Activated CD8-positive, alpha-beta memory T cell treated with anti-CD3 and anti-CD28 coated beads, Interleukin-2, amount 50 U/mL, for 1 hour (primary cell): ENCODE data around the gene PHTF1.
"Not testable (repeated sequence)": the region's sequence is repeated elsewhere in the genome, so short reads cannot be mapped to it uniquely, and the experiment has no call there.

ENCODE experiments used
- DNase-seq: peaks from one replicate; pipeline ENCODE4 v3.0.0-alpha.2; 2020; ENCODE audit errors: extremely low read depth

The PHTF1 gene

DNA sequence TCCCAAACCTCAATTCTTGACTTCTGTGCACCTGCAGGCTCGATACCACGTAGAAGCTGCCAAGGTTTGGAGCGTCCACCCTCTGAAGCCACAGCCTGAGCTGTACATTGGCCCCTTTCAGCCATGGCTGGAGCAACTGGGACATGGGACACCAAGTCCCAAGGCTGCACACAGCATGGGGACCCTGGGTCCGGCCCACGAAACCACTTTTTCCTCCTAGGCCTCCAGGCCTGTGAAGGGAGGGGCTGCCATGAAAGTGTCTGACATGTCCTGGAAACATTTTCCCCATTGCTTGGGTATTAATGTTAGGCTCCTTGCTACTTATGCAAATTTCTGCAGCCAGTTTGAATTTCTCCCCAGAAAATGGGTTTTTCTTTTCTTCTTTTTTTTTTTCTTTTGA lies 40.7 kb downstream of the PHTF1 start:
- not testable (repeated sequence) for DNase-seq

- not testable (repeated sequence) for DNase-seq
Observed at GRCh38 chr1:113717506-113717905, 41.8 kb downstream of the PHTF1 start.

DNA sequence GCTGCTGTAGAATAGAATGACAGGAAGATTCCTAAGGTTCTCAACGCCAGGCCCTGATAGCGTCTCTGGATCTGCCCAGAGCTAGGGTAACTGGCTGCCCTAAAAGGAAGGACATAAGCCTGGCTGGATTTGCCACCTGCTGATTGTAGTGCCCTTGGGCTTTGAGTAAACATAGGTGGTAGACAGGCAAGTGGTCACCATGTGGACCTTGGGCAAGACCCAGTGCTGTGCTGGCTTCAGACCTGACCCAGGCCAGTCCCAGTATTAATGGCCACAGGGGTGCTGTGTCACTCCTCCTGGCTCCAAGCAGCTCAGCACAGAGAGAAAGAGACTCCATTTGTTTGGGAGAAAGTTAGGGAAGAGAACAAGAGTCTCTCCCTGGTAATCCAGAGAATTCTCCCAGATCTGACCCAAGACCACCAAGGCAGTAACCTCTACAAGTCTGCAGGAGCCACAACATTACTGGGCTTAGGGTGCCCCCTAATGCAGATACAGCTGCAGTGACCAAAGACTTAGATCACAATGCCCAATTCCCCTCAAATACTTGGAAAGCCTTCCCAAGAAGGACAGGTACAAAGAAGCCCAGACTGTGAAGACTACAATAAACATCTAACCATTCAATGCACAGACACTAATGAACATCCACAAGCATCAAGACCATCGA lies 44.5 kb downstream of the PHTF1 start:
- DNase-seq = no peak

DNA sequence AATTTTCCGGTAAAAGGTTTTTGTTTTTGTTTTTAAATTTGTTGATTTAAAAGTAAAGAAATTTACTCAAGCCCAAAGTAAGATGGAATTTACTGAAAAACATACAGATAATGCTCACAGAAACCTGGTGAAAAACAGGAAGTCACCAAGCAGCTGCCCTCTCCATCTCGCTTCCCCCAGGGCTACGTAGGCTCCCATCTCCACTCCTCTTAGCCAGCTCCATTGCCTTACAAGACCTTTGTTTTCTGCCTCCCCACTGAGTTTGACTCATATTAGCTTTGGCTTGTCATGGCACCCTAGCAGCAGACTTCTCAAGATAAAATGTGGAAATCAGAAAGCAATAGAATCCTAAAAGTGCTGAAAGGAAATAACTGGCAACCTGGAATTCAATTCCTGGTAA lies 57.9 kb downstream of the PHTF1 start:
- no peak for DNase-seq

- no peak for DNase-seq
Observed at GRCh38 chr1:113694910-113695309, 64.4 kb downstream of the PHTF1 start.

GRCh38 chr1:113692824-113693431 lies 66.4 kb downstream of the PHTF1 start:
- DNase-seq = no peak

DNA sequence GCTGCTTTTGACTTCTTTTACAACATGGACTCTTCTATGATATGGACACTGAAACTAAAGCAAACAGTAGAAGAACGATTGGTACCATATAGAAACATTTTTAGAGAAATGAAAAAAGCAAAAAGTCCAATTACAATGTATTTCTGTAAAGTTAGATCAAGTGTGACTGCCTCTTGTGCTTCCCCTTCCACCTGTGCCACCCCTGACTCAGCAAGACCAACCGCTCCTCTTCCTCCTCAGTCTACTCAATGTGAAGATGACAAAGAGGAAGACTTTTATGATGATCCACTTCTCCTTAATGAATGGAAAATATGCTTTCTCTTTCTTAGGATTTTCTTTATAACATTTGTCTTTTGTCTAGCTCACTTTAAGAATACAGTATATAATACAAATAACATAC lies 66.9 kb downstream of the PHTF1 start:
- DNase-seq = no peak

DNA sequence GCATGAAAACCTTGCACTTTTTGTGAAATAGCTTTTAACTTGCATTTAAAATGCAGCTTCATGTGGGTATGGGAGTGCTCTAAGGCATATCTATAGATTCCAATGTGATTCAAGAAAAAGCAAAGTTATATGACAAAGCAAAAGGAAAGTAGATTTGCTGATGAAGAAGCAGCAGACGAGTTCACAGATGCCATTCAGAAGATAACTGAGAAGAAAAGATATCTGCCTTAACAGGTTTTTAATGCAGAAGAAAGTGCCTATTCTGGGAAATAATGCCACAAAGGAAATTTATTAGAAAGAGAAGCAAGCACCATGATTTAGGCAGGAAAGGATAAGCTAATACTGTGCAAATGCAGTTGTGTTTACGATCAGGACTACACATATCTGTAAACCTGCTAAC lies 68.1 kb downstream of the PHTF1 start:
- DNase-seq = no peak

DNA sequence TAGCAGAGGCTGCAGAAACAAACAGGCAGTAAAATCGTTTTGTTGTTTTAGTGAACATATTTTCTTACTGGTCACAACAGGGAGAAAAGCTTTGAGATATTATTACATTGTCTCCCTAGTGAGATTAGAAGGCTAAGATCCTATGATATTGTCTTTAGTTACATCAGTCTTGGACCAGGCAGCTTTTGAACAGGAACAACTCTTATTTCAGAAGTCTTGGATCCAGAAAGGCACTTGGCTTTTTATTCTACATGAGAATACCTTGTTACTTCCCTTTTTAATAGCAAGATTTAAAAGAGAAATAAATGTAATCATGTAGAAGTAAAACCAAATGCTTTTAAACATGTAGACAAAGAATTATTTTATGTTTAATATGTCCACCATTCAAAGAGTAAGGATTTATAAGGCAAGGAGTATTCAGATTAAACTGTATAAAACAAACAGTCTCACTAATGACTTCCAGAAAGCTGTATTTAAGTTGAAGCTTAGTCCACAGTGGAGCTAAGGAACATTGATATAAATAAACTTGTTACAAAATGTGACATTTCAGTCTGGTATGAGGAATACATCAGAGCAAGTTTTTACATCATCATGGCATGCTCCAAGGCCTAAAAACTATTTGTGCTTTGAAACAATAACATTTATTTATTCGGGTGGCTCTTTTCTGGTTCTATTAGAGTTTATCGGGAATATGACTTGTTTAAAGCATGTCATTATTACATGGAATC lies 72.2 kb downstream of the PHTF1 start:
- no peak for DNase-seq

- no peak for DNase-seq
Observed at GRCh38 chr1:113684153-113684541, 75.1 kb downstream of the PHTF1 start.

GRCh38 chr1:113683384-113684152 lies 75.7 kb downstream of the PHTF1 start:
- no peak for DNase-seq

GRCh38 chr1:113681596-113682337 lies 77.5 kb downstream of the PHTF1 start:
- DNase-seq = no peak

GRCh38 chr1:113678159-113678469 lies 81.2 kb downstream of the PHTF1 start:
- DNase-seq = no peak

DNA sequence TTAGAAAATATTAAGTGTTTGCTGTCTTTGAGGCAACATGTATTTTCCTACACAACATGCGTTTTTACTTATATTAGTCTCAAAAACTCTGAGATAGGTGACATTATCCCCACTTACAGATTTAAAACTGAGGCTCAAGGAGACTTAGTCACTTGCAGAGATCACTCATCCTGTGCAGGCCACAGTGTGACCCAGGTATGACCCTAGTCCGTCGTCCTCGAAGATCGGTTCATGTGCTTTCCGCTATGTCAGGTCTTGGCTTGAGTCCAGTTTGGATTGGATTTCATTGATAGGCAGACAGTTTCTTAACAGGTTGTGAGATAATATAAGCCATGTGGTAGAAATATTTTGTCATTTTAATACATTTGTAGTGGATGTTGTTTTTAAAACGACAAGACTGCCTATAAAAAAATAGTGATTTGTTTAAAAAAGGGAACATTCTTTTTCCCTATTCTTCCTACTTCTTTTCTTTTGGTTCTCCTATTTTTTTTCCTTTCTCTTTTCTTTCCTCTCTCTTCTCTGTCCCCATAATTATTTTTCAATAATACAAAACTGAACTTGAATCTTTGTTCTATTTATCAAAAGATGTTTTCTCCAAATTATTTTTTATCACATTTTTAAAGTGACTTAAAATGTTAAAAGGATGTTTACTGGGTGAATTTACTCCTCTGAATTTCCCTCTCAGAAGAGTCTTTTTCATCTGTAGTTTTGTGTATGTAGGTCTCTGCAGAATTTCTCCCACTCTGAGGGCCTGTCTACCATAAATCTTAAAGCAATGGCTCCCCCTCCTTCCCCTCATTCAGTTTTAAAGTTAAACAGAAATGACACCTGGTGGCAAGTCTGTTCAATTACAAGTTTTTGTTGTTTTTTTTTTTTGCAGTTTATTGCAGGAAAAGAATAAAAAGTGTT lies 81.8 kb downstream of the PHTF1 start:
- no peak for DNase-seq

DNA sequence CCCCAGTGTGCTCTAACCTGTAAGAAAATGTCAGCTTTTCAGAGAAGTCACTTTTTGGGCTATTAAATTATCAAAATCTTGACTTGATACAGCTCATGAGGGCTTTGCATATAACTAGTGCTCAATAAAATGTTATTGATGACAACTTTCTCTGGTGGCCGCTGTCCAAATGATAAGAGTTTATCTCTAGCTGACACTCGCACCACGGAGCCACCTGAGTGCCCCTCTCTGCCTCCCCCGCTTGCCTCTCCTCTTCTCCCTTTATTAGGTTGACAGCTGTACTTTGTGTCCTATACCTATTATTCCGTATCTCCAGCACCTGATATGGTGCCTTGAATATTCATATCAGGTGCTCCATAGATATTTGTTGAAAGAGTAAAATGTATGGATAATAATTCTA lies 82.8 kb downstream of the PHTF1 start:
- DNase-seq = no peak

DNA sequence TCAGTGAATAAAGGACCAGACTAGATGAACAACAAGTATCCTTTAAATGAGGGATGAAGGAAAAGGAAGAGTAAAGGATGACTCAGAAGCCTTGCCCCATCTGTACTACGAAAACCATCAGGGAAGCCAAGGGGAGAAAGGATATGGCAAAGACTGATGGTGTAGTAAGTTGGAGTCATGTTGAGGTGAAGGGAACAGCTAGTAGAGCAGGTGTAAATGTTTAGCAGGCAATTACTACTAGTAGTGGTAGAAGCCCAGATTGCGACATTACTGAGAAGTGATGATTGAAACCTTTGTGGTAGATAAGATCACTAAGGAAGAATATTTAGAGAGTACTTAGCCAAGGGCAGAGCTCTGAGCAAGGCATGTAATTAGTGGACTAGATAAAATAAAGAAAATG lies 84.0 kb downstream of the PHTF1 start:
- no peak for DNase-seq

DNA sequence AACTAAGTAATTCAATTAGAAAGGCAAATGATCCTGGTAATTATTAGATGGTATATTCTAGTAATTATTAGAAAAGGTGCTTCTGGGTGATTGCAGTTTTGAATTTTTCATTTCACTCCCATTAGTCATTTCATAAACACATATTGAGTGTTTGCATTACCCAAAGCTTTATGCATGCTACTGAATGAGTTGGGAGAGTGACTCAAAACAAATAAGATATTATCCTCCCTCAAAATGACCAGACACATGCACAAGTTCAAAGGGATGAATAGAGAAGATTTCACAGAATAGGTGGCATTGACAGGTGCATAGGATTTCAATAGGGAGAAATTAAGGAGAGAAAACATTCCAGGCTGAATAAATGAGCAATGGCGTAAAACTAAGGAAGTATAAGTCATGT lies 84.7 kb downstream of the PHTF1 start:
- DNase-seq = no peak

GRCh38 chr1:113672491-113672890 lies 86.8 kb downstream of the PHTF1 start:
- no peak for DNase-seq

DNA sequence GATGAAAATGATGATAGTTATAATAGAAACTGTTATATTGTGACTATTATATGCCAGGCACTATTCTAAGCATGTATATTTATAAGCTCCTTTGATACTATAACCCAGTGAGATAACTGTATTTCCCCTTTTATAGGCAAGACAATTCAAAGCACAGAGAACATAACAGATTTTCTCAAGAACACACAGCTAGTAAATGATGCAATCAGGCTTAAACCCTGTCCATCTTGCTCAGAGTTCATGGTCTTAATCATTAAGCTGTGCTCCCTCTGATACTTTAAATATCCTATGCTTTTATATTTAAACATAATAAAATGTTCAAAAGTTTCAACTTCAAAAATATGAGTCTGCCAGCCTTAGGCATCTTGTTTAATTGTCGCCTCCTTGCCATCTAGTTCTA lies 88.6 kb downstream of the PHTF1 start:
- DNase-seq = no peak

GRCh38 chr1:113669988-113670387 lies 89.3 kb downstream of the PHTF1 start:
- DNase-seq = no peak

DNA sequence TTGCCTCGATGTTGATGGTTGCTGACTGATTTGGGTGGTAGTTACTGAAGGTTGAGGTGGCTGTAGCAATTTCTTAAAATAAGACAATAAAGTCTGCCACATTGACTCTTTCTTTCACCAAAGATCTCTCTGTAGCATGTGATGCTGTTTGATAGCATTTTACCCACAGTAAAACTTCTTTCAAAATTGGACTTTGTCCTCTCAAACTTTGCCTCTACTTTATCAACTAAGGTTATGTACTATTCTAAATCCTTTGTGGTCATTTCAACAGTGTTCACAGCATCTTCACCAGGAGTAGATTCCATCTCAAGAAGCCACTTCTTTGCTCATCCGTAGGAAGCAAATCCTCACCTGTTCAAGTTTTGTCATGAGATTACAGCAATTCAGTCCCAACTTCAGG lies 93.2 kb downstream of the PHTF1 start:
- DNase-seq = no peak
